NCI-H2196 (cell line): Measurements from ENCODE around the gene WDR62.

Experiments
- DNase-seq: peaks from one replicate; lab custom pipeline; 2025; ENCODE audit not compliant: unreplicated experiment; lab: John Stamatoyannopoulos, UW

The WDR62 gene

DNA sequence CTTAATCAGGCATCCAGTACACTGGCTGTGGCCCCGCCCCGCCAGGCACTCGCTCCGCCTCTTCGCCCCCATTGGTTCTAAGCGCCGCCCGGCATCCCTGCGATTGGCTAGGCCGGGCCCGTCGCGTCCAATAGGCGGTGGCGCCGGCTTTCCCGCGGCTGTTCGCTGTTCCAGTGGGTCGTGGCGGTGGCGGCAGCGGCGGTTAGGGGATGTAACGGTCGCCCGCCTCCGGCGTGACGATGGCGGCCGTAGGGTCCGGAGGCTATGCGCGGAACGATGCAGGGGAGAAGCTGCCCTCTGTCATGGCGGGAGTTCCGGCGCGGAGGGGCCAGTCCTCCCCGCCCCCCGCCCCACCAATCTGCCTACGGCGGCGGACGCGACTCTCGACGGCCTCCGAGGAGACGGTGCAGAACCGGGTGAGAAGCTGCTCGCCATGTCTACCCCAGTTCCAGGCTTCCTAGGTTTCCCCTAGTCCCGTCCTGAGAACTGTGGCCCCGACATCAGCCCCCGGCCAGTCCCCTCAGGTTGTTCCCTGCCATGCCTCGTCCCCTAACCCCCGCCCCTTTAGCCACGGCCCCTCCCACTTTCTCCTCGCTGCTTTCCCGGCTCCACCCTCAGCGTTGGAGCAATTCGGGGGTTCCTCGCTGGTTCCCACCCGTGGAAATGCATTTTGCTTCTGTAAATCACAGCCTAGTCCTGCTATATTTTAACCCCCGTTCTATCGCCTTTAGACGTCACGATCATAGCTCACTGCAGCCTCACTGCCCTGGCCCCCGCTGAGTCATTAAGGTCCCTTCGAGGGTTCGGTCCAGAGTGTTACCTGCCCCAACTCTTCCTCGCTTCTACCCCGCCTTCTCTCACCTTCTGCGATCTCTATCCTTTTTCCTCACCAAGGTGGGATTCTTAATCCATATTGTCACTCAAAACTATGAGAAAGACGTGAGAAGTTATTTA lies at the start of gene WDR62:
WDR62 (plus strand) TSS at position 165 of the 954 bp plus-strand sequence; CDS start at position 240, 75 bp downstream.
- DNase-seq = peak; percentile 97

DNA sequence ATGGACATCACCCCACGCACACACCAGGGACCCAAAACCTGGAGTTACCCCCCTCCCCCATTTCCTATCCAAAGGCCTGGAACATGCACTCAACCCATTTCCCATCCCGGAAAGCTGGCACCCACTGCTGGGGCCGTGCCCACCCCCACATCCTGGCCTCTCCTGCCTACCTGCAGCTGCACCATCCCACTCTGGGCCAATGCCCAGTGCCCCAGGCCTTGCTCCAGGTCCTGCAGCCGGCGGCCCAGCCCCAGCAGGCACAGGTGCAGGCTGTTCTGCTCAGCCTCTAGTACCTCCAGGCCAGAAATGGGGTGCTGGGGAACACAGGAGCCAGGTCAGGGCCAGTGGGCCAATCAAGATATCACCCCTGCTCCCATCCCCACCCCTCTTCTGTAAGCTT lies 47.7 kb upstream of the WDR62 start:
- DNase-seq = no peak

DNA sequence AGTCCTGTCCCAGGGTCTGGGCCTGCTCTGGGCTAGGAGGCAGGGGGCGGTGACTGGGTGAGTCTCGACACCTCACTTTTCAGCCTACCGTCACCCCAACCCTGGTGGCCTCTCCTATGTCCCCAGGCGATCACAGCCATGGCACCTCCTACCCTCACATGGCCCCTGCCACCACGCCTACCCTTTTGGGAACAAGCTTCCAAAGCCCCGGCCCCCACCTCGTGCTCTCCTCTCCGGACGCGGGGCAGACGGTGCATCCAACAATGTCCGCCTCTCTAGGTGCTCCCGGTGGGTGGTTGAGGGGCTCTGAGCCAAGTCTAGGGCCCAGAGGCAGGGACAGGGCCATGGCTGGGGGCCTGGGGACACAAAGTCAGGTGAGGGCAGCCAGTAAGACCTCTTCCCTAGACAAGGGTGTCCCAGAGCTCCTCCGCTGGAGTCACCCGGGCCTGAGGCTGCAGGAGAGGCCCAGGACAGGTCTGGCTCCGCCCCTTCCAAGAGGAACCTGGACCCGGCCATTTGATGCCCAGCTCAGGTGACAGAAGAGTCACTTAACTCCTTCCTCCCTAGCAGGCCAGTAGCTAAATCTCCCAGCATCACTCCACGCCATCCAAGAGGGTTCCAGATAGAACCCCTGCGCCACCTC lies 46.2 kb upstream of the WDR62 start, which contains the start of gene SYNE4:
SYNE4 (minus strand) TSS at position 478 of the 643 bp plus-strand sequence; CDS start at position 346, 132 bp downstream.
- peak; percentile 41 for DNase-seq

DNA sequence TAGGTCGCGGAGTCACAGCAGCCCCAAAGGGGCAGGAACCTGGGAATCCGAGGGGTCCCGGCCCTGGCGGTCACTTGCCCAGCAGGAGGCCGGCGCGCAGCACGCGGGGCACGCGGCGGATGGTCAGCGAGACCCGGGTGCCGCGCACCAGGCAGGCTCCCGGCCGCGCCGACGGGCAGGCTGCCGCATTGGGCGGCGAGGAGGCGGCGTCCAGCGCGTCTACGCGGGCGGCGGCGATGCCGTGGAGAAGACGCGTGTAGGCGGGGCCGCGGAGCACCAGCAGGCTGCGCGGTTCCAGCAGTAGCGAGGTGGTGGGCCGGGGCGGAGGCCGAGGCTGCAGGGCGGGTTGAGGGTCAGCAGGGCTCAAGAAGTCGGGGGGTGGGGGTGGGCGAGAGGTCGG lies 45.5 kb upstream of the WDR62 start:
- peak; percentile 71 for DNase-seq

DNA sequence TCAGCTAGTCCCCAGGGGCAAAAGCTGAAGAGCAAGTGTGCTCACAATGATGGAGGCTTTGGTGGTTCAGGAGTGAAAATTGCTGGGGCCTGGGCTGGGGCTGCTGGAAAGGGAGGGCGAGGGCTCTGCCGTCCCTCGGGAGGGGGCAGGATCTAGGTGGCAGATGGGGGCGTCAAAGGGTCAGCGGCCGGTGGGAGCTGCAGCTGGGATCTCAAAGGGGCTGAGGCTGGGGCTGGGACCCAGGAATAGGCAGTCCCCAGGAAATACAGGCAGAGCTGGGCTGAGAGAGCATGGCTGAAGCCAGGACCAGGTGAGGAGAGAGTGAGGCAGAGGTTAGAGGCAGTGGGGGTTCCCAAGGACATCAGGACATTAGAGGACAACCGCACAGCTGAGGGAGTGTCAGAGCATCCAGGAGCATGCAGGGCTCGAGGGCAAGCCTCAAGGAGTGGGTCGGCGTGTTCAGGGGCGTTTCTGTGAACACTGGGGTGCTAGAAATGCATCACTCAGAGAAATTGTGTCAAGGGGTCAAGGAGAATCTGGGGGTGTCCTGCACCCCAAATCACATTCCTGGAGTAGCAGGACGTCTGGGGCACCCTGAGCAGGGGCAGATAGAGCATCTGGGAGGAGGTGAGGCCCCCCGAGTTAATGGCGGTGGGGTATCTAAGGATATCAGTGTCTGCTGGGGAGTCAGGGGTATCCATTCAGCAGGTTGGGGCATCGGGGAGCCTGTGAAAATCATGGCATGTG lies 44.9 kb upstream of the WDR62 start:
- DNase-seq = no peak

DNA sequence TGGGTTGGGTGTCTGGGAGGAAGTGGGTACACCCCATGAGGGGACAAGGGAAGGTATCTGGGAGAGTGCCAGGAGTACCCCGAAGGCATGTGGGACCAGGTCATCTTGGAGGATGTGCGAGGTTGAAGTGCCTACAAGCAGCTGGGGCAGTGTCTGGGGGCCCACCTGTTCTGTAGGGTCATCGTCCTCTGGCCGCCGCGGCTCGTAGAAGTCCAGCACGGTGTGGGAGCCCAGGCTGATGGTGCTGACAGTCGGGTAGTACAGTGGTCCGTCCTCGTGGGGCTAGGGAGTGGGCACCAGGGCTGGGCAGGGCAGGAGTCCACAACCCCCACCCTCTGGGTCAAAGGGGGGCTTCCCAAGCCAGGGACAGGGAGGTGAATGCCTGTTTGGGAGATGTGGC lies 44.3 kb upstream of the WDR62 start:
- no peak for DNase-seq

DNA sequence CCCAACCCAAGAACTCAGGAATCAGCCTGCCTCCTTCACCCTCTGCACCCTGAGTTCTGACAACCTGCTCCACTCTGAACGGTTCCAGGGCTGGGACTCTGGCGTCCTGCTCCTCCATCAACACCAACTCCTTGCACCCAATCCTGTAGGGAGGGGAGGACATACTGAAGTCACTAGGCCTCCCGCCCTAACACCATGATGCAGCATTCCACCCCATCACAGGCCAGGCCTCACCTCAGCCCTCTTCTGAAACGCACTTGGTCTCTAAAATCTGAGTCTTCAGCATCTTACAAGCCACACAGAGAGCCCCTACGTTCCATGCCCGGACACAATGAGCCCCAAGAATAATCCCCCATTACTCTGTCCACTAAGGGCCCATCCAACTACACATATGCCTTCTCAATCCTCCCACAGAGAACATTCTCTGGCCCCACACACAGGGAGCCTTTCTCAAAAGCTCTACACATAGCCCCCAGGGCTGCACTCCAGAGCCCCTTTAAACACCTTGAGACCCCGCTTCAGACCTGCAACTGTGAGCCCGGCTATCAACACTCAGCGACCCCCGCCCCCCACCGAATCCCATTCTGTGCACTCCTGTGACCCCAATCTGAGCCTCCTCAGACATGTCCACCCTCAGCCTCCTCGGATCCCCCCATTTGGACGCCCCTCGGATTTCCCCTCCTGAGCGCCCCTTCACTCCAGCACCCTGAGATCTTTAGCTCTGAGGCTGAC lies 41.3 kb upstream of the WDR62 start:
- DNase-seq = no peak

DNA sequence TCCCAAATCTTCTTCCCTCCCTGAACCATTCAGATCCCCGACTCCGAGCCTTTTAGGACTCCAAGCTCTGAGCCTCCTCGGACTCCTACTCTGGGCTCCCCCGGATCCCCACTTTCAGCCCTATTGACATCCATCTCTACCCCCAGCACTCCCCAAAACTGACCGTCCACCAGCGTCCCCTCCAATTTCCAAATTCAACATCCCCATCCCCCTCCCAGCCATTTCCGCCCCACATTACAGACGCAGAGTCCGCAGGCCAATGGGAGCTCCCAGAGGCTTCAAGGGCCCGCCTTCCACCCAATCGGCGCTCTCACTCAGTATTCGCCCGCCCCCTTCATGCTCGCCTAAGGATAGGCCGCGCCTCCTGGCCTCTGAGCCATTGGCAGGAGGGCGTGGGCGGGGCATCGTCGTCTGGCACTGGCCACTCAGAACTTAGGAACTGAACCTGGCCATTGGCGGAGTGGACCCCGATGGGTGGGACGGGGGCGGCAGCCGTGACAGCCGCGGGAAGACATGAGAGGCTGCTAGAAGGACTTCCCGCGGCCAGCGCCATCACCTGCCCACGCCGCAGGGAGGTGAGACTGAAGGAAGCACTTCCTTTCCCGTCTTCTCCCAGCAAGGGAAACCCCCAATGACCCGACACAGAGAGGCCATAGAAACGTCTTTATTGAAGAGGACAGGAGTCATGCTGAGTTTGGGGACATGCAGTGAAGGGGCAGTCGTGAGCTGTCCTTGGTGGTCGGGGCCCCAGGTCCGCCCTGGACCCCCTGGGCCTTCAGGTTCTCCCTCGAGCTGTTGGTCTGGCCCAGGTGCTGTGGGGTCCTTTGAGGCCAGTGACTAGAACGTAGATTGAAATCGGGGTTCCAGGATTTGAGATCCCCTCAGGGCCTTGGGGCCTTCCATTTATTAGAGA lies 40.4 kb upstream of the WDR62 start, which contains the start of gene ALKBH6:
ALKBH6 (minus strand) TSS at position 202 of the 913 bp plus-strand sequence. CDS start 816 bp downstream, outside the sequence.
- peak; percentile 99 for DNase-seq

DNA sequence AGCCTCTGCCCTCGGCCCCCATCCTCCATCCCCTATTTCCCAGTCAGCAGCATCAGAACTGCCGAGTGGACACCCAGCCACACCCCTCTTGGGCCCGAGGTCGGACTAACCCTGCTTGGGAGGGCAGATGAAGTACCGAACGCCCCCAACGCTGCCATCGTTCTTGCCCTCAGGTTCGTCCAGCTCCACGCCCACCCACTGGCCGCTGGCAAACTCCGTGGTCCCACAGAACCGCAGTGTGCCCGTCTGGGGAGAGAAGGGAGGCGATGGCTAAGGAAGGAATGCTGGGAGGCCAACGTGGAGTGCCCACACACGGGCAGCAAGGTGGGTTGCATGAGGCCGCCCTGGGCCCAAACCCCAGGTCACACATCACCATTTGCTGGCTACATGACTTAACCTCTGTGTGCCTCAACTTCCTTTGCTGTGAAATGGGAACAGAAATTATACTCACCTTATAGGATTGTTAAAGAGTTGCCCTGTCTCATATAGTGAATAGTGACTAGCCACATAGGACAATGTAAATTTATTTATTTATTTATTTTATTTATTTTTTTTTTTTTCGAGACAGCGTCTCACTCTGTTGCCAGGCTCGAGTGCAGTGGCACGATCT lies 35.5 kb upstream of the WDR62 start:
- DNase-seq = no peak

DNA sequence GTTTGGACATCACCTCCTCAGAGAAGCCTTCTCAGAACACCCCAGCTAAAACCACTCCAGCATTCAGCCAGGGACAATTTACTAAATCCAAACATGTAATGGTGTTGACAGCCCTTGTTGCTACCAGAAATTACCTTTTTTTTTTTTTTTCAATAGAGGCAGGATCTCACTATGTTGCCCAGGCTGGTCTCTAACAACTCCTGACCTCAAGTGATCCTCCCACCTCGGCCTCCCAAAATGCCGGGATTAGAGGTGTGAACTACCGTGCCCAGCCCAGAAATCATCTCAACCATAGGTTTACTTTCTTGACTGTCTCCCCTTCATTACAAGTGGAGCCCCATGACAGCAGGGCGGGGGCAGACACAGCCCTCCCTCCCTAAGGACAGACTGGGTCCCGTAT lies 31.3 kb upstream of the WDR62 start:
- no peak for DNase-seq

DNA sequence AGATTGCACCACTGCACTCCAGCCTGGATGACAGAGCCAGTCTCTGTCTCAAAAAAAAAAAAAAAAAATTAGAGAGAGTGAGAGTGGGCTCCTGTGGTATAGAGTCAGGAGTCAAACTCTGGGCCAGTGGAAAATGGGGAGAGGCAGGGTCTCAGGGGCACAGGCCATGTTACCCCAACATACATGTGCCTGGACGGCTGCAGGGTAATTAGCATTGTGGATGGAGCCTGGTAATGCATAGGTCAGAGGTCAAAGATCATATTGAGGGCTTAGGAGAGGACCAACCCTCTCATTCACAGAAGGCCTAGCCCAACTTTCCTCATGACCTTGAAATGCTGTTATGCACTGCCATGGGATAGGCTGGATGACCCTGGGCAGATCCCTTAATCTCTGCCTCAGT lies 29.2 kb upstream of the WDR62 start:
- no peak for DNase-seq

DNA sequence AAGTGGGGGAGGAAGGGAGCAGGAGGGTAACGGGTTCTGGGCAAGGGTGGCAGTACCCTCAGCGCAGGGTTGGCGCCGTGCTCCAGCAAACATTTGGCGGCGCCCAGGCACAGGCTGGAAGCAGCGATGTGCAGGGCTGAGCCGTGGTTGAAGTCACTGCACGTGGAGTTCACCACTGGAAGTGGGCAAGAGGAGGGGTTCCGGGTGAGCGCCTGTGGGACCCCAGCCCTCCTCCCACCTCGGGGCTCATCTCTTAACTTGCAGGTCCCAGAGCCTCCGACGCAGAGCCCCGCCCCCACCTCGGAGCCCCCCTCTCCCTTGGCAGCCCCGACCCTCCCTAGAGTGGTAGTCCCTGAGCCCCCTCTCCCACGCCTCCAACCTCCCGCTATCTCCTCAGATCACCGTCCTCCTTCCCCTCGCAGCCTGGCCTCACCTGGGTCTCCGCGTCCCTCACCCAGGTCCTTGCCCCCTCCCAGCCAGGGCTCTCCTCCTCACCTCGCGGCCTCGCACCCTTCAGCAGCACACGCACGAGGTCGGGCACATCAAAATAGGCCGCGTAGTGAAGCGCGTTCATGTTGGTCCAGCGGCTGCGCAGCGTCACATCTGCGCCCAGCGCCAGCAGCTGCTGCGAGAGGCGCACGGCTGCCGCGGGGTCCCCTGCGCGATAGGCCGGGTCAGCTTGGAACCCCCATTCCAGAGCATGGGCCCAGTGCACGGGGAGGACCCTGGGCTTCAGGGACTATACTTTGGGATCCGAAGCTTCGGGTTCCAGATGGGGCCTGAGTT lies 28.4 kb upstream of the WDR62 start:
- DNase-seq = no peak

DNA sequence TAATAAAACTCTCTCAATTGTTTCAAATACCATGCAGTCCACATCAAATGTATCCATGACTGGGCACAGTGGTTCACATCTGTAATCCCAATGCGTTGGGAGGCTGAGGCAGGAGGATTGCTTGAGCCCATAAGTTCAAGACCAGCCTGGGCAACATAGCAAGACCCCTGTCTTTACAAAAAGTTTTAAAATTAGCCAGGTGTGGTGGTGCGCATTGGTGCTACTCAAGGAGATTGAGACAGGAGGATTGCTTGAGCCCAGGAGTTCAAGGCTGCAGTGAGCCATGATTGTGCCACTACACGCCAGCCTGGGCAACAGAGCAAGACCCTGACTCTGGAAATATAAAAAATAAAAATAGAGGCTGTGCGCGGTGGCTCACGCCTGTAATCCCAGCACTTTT lies 27.0 kb upstream of the WDR62 start:
- DNase-seq = no peak

DNA sequence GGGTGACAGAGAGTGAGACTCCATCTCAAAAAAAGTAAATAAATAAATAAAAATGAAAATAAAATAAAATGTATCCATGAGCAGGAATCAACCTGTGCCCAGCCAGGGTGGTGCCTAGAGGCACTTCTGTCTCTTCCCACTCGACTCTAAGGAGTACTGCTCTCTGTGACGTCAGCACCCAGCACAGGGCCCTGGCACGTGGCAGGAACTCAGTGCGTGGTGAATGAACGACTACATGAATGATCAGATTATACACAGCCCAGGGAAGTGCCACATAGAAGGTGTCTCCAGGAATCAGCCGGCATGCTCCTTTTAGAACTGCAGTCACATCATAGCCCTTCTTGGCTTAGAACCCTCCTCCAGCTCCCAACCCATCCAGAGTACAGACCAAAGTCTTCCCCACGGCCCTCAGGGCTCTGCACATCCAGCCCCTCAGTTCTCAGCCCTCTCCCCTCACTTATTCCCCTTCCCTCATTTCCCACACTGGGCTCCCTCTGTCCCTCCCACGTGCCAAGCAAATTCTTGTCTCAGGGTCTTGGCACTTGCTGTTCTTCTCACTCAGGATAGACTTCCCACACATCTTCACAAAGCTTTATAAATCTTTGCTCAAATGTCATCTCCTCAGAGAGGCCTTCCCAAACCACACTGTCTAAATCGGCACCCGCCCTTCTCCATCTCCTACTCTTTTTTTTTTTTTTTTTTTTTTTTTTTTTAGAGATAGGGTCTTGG lies 26.2 kb upstream of the WDR62 start:
- DNase-seq = no peak

DNA sequence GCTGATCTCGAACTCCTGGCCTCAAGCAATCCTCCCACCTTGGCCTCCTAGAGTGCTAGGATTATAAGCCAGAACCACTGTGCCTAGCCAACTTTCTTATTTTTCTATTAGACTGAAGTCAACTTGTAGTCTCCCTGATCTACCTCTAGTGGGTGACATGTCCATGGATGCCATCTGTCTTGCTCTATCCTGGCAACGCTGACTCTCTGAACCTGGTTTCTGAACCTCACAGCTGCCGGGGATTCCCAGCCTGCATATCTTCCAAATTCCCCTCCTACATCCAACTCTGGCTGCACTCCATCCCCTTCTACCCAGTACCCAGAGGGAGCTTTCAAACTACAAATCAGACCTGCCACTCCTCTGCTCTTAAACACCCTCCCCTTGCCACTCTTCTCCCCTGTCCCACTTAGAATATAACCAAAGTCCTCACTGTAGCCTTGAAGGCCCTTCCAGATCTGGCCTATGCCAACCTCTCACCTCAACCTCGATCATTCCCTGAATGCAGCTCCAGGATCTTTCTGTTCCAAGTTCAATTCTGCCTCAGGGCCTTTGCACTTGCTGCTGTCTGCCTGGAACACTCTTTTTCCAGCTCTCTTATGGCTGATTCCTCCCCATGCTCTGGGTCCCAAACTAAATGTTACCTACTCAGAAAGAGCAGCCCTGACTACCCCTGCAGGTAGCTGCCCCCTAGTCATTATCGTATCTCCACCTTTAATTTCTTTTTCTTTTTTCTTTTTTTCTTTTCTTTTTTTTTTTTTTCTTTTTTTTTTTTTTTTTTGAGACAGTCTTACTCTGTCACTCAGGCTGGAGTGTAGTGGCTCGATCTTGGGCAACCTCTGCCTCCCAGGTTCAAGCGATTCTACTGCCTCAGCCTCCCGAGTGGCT lies 24.2 kb upstream of the WDR62 start:
- peak; percentile 24 for DNase-seq

DNA sequence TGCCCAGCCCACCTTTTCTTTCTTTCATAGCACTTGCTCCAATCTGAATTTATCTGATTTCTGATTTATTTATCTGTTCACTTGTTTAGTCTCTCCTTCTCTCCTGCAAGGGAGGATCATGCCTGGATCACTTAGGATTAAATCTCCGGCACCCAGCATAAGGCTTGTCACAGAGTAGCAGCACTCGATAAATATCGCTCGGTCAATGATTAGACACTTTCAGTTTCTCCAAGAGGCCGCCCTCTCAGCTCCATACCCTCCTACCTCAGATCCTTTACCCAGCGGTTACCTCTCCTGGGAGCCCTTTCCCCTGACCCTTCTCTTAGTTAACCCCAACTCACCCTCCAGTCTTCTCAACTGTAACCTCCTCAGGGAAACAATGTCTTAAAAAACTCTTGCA lies 23.4 kb upstream of the WDR62 start:
- DNase-seq = no peak
